CD4-positive, alpha-beta T cell treated with Interleukin-12 subunit alpha and Interleukin-12 subunit beta, for 1 hour (primary cell): ENCODE data around the gene SUMO2.
"Not testable (repeated sequence)": the region's sequence is repeated elsewhere in the genome, so short reads cannot be mapped to it uniquely, and the experiment has no call there.

Experiments
- DNase-seq: peaks from one replicate; pipeline ENCODE4 v3.0.0-alpha.2; 2020

SUMO2 gene

DNA sequence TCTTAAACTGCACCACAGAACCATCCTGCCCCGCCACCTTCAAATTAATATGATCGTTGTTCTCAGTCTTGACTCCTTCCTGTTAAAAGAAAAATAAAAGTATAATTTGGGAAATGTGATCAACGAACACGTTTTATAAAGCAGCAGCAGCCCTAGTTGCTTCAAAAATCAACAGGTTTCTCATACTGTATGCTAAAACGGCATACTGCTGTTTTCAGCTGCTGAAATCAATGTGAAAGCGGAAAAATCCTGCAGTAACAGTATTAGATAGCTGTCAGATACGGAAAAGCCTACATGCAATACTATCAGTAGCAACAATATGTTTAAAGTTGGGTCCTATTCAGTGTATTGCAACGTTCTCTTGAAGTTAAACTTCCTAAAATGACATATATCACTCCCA, 1.6 kb downstream of the SUMO2 start:
- no peak for DNase-seq

DNA sequence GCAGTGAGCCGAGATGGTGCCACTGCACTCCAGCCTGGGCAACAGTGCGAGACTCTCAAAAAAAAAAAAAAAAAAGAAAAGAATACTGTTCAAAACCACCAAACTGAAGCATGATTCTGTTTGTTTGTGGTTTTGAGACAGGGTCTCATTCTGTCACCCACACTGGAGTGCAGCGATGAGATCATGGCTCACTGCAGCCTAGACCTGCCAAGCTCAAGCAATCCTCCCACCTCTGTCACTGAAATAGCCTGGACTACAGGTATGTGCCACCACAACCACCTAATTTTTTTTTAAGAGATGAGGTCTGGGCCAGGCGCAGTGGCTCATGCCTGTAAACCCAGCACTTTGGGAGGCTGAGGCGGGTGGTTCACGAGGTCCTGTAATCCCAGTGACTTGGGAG, 4.3 kb downstream of the SUMO2 start:
- no peak for DNase-seq

DNA sequence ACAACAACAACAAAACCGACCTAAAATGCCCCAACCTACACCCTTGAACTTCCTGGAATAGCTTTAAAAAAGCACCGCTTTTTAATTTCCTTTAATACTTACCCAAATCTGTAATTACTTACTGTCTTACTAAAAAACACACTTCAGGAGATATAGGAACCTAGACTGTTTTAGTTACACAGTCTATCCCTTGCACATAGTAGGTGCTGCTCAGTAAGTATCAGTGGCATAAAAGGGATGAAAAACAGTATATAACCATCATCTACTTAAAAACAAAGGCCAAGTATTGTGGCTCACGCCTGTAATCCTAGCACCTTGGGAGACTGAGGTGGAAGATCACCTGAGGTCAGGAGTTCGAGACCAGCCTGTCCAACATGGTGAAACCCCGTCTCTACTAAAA, 6.1 kb downstream of the SUMO2 start:
- no peak for DNase-seq

DNA sequence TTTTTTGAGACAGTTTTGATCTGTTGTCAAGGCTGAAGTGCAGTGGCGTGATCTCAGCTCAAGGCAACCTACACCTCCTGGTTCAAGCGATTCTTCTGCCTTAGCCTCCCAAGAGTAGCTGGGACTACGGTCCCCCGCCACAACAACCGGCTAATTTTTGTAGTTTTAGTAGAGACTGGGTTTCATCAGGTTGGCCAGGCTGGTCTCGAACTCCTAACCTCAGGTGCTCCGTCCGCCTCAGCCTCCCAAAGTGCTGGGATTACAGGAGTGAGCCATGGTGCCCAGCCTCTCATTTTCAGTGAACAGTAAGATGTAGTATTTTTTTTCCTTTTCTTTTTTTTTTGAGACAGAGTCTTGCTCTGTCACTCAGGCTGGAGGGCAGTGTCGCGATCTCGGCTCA, 7.8 kb downstream of the SUMO2 start:
- DNase-seq = no peak

DNA sequence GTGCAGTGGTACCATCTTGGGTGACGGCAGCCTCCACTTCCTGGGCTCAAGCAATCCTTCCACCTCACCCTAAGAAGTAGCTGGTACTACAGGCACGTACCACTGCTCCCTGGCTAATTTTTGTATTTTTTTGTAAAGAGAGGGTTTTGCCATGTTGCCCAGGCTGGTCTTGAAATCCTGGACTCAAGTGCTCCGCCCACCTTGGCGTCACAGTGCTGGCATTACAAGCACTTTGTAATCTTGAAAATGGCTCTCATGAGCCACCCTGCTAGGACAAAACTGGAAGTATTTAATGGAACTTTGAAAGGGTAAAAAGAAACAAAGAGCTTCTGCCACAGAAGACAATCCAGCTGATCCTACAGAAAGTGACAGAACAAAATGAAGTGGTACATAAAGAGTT, 9.2 kb downstream of the SUMO2 start:
- DNase-seq = no peak

DNA sequence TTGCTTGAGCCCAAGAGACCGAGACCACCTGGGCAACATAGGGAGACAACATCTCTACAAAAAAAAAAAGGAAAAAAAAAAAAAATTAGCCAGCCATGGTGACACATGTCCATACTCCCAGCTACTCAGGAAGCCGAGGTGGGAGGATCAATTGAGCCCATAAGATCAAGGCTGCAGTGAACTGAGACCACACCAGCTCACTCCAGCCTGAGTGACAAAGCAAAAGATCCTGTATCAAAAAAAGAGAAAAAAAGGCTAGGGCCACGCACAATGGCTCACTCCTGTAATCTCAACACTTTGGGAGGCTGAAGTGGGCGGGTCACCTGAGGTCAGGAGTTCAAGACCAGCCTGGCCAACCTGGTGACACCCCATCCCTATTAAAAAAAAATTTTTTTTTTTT, 13.8 kb downstream of the SUMO2 start:
- DNase-seq = no peak

DNA sequence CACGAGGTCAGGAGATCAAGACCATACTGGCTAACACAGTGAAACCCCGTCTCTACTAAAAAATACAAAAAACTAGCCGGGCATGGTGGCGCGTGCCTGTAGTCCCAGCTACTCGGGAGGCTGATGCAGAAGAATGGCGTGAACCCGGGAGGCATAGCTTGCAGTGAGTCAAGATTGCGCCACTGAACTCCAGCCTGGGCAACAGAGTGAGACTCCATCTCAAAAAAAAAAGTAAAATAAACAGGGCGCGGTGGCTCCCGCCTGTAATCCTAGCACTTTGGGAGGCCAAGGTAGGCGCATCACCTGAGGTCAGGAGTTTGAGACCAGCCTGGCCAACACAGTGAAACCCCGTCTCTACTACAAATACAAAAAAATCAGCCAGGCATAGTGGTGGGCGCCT, 18.2 kb downstream of the SUMO2 start:
- DNase-seq = not testable (repeated sequence)

DNA sequence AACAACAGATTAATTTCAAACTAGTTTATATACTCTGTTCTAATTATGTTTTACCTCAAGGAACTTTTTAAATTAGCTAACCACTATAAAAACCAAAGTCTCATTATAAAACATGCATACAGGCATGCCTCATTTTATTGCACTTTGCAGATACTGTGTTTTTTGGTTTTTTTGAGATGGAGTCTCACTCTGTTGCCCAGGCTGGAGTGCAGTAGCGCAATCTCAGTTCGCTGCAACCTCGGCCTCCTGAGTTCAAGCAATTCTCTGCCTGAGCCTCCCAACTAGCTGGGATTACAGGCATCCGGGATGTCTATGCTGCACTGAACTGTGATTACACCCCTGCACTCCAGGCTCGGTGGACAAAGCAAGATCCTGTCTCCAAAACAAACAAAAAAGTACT, 19.7 kb downstream of the SUMO2 start:
- DNase-seq = no peak

DNA sequence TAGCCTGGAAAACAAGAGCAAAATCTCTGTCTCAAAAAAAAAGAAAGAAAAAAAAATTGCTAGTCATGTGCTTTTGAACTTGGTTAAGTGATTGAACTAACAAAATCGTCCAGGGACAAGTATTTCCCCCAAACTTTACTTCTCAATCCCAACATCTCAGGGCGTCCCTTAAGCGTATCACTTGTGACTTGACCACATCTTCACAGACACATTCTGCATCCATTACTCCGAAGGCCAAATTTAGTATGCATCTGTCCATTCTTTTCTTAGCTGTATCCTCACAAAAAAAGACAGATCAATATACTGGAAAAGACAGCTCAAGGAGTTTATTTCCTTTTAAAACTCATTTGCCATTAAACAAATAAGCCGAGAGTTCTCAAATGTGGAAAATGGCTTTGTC, 22.5 kb downstream of the SUMO2 start:
- DNase-seq = no peak

DNA sequence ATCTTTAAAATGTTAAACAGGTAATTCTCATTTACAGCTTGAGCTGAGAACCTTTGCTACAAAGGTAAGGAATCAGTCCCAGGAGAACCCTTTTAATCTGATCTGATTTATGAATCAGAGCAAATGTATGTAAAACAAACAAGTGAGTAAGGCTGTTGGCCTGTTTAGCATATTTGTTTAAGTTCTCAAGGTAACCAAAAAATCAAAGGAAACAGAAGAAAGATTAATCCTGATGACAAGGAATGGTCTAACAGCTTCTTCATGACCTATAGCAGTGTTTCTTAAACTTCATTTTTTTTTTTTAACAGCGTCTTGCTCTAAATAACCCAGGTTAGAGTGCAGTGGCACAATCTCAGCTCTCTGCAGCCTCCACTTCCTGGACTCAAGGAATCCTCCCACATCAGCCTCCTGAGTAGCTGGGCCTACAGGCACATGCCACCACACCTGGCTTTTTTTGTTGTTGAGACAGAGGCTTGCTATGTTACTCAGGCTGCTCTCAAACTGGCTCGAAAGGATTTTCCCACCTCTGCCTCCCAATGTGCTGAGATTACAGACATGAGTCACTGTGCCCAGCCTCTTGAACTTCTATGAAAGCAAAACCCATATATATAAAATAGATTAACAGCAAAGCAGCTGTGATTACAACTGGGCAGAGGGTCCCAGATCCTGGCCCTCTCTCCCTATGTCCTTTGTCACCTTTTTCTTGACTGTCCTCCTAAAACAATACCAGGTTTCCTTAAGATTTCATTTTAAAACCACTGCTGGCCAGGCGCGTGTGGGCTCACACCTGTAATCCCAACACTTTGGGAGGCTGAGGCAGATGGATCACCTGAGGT, 23.3 kb downstream of the SUMO2 start:
- no peak for DNase-seq

DNA sequence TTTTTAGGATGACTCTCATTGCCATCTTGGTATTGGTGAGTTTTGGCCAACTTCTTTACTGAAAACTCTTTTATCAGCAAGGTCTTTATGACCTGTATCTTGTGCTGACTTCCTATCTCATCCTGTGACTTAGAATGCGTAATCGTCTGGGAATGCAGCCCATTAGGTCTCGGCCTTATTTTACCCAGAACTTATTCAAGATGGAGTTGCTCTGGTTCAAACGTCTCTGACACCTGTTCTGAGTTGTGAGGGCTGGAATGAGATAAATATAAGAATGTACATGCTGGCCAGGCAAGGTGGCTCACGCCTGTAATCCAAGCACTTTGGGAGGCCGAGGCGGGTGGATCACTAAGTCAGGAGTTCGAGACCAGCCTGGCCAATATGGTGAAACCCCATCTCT, 24.3 kb downstream of the SUMO2 start:
- DNase-seq = not testable (repeated sequence)

DNA sequence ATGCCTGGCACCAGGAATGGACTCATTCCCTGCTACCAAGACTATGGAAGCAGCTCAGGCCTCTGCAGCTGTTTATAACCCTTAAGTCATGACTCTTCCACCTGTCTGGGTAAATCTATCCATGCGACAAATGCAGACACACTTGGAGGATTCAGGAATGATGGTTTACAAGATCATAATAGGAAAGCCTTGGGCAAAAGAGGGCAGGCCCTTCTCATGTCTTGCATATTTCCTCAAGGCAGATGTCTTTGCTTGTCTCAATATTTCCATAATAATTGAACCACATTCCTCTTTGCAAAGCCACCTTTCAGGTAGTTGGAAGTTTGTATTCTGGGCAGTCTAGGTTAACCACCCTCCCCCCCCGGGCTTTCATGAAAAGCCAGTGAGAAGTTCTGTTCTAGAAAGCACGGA, 27.6 kb downstream of the SUMO2 start:
- DNase-seq = no peak

DNA sequence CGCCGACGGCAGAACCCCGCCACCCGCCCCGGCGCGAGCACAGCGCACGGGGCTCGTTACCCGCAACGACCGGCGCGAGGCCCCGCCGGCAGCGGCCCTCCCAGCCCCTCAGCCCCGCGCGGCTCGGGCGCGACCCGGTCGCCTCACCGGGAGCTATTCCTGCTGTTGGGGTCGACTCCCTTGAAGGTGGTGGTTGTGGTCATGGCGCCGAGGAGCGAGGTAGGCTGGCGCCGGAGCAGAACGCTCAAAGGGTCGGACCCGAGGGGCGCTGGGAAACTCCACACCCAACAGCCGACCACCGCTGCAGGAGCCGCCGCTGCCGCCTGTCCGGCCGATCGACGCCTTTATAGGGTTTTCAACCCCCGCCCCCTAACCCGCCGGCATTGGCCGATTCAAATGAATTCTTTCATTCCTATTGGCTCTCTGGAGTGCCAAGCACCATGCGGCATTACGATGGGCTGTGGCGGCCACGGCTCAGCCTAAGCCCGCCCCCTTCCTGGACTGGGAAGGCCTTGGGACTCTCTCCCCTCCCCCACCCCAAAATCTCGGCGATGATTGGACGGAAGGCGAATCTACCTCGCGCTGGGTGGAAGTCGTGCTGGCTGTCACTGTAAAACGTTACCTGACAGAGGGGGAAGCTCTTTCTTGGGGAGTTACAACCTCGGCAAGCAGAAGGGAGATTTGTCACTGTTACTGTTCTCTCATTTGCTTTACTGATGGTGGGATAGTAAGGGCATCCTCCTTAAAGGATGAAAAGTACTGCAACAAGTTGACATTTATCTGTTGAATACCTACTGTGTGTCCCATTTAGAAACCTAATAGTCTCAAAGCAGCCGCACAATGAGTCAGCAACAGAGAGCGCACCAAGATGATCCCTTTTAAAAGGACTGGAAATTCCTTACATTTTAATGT, 28.3 kb downstream of the SUMO2 start, which contains the start of gene JPT1:
TSS of gene JPT1 (minus strand) at position 318 of the 912 bp plus-strand sequence. CDS start at position 203, 115 bp downstream.
- peak; percentile 99 for DNase-seq

DNA sequence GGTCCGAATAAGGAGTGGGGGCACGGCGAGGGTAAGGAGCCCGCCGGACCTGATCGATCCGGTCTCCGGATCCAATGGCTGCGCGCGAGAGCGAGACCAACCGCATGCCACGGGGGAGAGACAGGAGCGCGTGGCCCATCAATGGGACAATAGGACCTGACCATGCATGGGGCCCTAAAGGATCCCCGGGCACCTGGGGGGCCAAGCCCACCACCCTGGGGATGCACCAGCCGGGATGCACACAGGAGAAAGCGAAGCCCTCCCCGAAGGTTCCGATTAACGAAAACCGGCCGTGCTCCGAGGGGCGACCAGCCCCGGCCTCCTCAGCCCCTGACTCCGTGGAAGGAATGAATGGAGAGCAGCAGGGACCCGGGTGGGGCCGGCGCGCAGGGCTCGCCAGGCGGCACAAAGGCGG, 29.0 kb downstream of the SUMO2 start:
- no peak for DNase-seq

DNA sequence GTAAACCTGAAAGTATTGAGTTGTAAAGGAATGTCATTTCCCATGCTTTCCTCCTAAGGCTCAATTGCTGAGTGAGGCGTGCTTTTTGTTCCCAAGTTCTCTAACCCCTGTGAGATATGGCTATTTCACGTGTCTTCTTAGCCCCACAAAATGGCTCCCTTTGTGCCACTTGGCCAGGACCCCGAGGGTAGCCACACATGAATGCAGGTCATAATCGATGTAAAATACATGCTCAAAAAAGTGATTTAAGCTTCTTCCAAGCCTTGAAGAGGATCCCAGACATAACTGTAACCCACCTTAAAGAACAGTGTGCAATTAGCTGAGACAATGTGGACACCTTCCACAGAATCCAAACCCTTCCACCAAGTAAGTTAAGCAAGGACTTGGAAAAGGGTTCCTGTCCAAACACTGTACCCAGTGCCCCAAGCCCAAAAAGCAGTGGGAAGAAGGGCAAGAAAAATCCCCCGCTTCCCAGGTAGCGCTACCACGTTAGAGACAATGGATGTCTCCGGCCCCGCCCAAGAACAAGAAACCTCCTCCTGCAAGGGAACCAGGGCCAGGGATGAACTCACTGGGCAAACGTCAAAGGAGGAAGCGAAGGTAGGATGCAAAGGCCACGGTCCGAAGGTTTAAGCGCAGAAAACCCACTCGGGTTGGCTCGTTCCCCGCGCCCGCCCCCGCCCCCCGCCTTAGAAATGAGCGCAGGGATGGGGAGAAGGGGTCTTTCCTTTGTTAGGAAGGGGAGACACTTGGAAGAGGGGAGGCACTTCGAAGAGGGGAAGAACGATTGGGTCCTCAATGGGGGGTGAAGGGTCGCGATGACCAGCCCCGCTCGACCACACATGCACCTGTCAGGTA, 29.6 kb downstream of the SUMO2 start:
- no peak for DNase-seq

DNA sequence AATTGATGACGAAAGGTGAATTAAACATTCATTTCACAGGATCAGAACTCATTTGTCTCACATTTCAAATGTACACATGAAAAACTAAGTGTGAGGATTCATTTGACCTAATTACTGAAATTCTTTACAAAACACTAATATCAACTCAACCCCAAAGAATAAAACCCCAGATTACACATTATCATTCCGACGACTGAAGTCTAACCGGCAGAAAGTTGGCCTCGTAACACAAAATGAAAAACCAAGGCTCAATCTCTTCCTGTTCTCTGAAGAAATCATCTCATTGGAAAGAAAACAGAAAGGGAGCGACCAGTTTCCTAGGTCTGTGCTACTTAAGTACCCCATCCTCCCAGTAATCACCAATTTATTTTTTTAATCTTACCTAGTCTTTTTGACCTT, 30.2 kb downstream of the SUMO2 start:
- no peak for DNase-seq

DNA sequence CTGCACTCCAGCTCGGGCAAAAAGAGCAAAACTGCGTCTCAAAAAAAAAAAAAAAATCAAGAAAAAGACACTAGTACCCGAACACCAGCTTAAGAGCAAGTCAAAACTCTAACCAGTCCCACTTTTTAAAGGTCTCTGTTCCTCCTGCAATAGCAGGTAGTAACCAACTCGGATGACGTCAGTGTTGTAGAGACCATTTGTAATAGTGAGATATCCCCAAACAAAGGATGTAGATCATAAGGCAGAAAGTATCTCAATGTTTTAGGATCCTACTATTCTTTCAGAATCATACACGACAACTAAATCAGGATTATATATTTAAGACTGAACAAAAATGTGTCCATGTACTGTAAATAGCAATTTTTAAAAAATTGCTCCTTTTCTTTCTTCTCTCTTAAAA, 30.8 kb downstream of the SUMO2 start:
- DNase-seq = no peak

DNA sequence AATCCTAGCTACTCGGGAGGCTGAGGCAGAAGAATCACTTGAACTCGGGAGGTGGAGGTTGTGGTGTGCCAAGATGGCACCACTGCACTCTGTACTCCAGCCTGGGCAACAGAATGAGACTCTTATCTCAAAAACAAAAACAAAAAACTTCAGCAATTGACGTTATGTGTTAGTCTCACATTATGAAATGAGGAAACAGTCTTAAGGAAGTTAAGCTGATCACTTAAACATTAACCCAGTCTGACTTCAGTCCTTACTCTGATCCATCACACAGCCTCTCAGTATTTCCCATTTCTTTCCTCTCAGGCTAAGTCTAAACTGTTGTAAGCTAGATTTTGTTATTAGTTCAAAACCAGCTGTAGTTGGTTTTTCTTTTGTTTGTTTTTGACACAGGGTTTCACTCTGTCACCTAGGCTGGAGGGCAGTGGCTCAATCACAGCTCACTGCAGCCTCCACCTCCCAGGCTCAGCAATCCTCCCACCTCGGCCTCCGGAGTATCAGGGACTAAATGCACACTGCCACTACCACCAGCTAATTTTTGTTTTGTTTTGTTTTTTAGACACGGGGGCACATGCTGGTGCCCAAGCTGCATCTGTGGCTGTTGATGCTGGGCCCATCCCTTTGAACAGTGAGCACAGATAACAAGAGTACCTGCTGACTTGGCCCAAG, 34.7 kb downstream of the SUMO2 start:
- no peak for DNase-seq

DNA sequence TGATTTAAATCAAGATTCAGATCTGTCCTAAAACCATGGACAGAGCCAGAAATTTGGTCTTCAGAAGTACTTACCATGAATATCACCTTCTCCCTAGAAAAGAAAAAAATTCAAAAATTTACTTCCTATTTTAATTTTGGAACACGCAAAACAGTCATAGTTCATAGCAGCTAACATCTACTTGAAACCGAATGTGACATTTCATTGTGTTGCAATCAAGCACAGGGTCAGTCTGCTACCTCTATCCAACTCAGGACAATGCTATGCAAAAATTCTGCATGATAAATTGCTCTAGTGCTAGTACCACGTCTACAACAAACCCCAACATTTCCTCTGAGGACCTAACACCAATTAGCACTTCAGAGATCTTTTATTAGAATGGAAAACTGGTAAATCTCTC, 36.2 kb downstream of the SUMO2 start:
- no peak for DNase-seq

DNA sequence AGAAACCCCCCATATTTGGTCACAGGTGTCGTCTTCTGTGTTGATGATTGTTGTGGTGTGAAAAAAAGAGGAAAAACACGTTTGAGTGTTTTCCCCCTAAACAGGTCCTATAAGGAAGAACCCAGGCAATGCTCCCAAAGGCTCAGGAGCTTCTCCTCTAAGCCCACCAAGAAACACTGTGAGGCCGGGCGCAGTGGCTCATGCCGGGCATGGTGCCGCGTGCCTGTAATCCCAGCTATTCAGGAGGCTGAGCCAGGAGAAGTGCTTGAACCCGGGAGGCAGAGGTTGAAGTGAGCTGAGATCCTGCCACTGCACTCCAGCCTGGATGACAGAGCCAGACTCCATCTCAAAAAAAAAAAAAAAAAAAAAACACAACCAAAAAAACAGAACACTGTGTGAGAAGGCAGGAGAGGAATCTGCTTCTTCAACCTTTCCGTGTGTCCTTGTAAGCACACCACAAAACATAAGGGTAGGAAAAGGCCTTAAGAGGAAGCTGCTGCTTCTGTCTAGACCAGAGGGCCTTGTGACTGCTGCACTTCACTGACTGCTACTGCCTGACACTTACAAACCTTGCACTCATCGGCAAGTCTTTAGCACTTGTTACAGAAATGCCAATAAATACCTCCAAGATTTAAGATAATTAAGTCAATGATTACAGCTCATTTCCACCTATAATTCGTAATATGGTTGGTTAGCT, 37.8 kb downstream of the SUMO2 start:
- no peak for DNase-seq

DNA sequence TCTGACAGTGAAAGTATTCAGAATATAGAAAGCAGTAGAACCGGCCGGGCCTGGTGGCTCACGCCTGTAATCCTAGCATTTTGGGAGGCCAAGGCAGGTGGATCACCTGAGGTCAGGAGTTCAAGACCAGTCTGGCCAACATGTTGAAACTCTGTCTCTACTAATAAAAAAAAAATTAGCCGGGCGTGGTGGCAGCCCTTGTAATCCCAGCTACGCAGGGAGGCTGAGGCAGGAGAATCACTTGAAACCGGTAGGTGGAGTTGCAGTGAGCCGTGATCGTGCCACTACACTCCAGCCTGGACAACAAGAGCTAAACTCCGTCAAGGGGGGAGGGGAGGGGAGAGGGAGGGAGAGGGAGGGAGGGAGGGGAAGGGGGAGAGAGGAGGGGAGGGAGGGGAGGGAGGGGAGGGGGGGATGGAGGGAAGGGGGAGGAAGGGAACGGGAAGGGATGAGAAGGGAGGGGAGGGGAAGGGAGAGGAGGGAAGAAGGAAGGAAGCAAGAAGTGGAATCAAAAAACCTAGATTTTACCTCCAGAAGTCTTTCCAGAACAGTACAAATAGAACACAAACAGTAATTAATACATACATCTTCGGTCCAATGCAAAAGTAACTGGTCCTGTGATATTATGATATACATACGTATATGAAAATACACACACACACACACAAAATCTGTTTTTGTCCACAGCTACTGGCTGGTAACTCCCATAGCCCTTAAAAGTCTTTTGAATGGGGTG, 40.4 kb downstream of the SUMO2 start:
- DNase-seq = no peak
